Smooth muscle cell (in vitro differentiated cells): ENCODE results near the gene SYT9. TPM values are rescaled to one million over a fixed set of nuclear protein-coding genes. Genes with fewer than 3 reads are reported as not detected.

Experiments used
- DNase-seq: peaks from one replicate; lab custom pipeline; 2025; ENCODE audit not compliant: unreplicated experiment; lab: John Stamatoyannopoulos, UW
- H2AFZ ChIP-seq: fragments of 200-600 bp; sonication (generic); 2 replicates; pipeline ENCODE4 v1.6.0; 2016; ENCODE audit warnings: antibody characterized with exemption, low read depth, mild to moderate bottlenecking
- H3F3A ChIP-seq: fragments of 200-600 bp; sonication (generic); 2 replicates; pipeline ENCODE4 v1.6.0; 2017; ENCODE audit warnings: antibody characterized with exemption, low read depth
- H3K27ac ChIP-seq: fragments of 200-600 bp; sonication (generic); 2 replicates; pipeline ENCODE4 v1.5.1; 2016; ENCODE audit warnings: low read depth, mild to moderate bottlenecking
- H3K27me3 ChIP-seq: fragments of 200-600 bp; sonication (generic); 2 replicates; pipeline ENCODE4 v1.6.1; 2016; ENCODE audit warnings: low read depth, mild to moderate bottlenecking
- H3K36me3 ChIP-seq: fragments of 200-600 bp; sonication (generic); 2 replicates; pipeline ENCODE4 v1.5.1; 2016; ENCODE audit warnings: low read depth
- H3K4me1 ChIP-seq: fragments of 200-600 bp; sonication (generic); 2 replicates; pipeline ENCODE4 v1.5.1; 2016; ENCODE audit warnings: low read depth
- H3K4me2 ChIP-seq: fragments of 200-600 bp; sonication (generic); 2 replicates; pipeline ENCODE4 v1.6.0; 2016; ENCODE audit warnings: mild to moderate bottlenecking
- H3K4me3 ChIP-seq: fragments of 200-600 bp; sonication (generic); 2 replicates; pipeline ENCODE4 v1.5.1; 2016; ENCODE audit warnings: mild to moderate bottlenecking
- H3K79me2 ChIP-seq: fragments of 200-600 bp; sonication (generic); 2 replicates; pipeline ENCODE4 v1.6.0; 2016; ENCODE audit warnings: low read depth, mild to moderate bottlenecking
- H3K9ac ChIP-seq: fragments of 200-600 bp; sonication (generic); 2 replicates; pipeline ENCODE4 v1.6.0; 2016; ENCODE audit warnings: low read depth
- H3K9me3 ChIP-seq: fragments of 200-600 bp; sonication (generic); replicated peaks from 2 replicates; pipeline ENCODE4 v1.5.1; 2016; ENCODE audit warnings: low read depth
- H4K20me1 ChIP-seq: fragments of 200-600 bp; sonication (generic); 2 replicates; pipeline ENCODE4 v1.6.0; 2016; ENCODE audit warnings: low read depth
- WGBS: methylation state at CpG from one replicate; pipeline ENCODE4 v1.1.7; 2016; ENCODE audit warnings: low lambda C conversion rate; 5-methylcytosine and 5-hydroxymethylcytosine counted together
- polyA plus RNA-seq: library from polyadenylated mRNA; unstranded; fragments of >200 nt; fragmentation: Nextera tagmentation; extraction: Ambion mirVana; gene quantifications from 2 replicates; pipeline ENCODE4 v1.2.1, GENCODE V29; 2016
- total RNA-seq: library from RNA; depleted of rRNA; stranded (reverse); fragments of >200 nt; gene quantifications from 2 replicates; pipeline ENCODE4 v1.2.3, GENCODE V29; 2014
- TF ChIP-seq, protein P1 (sequence below): fragments of 200-600 bp; sonication (generic); IDR thresholded peaks from 2 replicates; pipeline ENCODE4 v1.5.1; 2017; ENCODE audit warnings: borderline replicate concordance, mild to moderate bottlenecking, antibody characterized with exemption; ENCODE audit not compliant: insufficient read depth, poor library complexity, severe bottlenecking

Gene SYT9
- total and polyA plus RNA-seq, 2 experiments from 2014 or later: 0.06 TPM; not detected in 1

DNA sequence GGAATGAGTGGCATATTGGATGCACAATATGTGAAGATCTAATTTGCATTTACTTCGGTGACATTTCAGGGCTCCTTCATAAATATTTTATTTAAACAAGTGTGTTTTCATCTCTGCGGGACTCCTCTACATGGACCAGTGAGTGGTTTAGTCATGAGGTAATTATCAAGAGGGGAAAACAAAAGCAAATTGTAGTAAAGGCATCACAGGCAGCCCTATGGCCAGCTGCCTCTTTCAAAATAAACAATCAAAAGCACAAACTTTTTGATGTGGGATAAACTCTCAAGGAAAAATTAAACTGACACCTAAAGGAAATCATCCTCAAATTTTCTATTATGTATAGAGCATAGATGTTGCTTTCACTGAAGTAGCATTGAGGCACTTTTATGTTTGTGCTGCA is 6.0 kb downstream of the SYT9 start:
- no peak overlapping the region for H2AFZ ChIP-seq
- H3K9me3 ChIP-seq: no peaks in the 10 kb centered on the region
- H3K36me3 ChIP-seq: no peaks in the 10 kb centered on the region
- no peak overlapping the region for H3K4me3 ChIP-seq
- peaks cover 5% of the 10 kb centered on the region for H3K4me1 ChIP-seq
- H3K79me2 ChIP-seq: no peaks in the 10 kb centered on the region
- H3F3A ChIP-seq: no peaks in the 10 kb centered on the region
- DNase-seq: no peak
- WGBS: 86% methylated on average over 2 of the region's 2 CpGs
- H3K9ac ChIP-seq: no peak overlapping the region
- peaks cover 53% of the 10 kb centered on the region for H3K27me3 ChIP-seq
- H4K20me1 ChIP-seq: no peaks in the 10 kb centered on the region
- TF ChIP-seq, protein P1, sequence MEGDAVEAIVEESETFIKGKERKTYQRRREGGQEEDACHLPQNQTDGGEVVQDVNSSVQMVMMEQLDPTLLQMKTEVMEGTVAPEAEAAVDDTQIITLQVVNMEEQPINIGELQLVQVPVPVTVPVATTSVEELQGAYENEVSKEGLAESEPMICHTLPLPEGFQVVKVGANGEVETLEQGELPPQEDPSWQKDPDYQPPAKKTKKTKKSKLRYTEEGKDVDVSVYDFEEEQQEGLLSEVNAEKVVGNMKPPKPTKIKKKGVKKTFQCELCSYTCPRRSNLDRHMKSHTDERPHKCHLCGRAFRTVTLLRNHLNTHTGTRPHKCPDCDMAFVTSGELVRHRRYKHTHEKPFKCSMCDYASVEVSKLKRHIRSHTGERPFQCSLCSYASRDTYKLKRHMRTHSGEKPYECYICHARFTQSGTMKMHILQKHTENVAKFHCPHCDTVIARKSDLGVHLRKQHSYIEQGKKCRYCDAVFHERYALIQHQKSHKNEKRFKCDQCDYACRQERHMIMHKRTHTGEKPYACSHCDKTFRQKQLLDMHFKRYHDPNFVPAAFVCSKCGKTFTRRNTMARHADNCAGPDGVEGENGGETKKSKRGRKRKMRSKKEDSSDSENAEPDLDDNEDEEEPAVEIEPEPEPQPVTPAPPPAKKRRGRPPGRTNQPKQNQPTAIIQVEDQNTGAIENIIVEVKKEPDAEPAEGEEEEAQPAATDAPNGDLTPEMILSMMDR: no peak
- H3K27ac ChIP-seq: no peak overlapping the region
- H3K4me2 ChIP-seq: no peak overlapping the region

- Histone ChIP-seq H3K27ac (no peak overlapping the region), H3K79me2 (no peaks in the 10 kb centered on the region), H3K9ac (no peak overlapping the region), H3K27me3 (peaks cover 15% of the 10 kb centered on the region), H3K4me3 (no peak overlapping the region), H2AFZ (no peak overlapping the region), H3K4me1 (no peaks in the 10 kb centered on the region), H3K36me3 (no peaks in the 10 kb centered on the region), H3K4me2 (no peak overlapping the region), H3K9me3 (no peaks in the 10 kb centered on the region), H3F3A (no peaks in the 10 kb centered on the region), H4K20me1 (no peaks in the 10 kb centered on the region)
- DNase-seq: no peak
- 90% methylated on average over 5 of the region's 5 CpGs for WGBS
- TF ChIP-seq, protein P1: no peak
Observed at GRCh38 chr11:7261578-7261977, 9.9 kb downstream of the SYT9 start.

DNA sequence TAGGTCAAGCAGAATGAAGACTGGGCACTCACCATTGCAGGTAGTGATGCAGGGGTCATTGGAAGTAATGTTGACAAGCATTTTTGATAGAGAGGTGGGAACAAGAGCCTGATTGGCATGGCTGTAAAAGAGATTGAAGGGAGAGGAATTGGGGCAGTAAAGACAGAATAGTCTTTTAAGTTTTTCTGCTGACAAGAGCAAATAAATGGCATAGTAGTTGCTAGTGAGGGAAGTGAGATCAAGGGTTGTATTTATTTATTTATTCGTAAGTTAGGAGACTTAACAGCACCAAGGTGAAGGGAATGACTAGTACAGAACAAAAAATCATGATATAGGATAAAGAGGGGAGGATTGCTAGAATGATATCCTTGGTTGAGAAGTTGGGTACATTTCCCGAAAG is 11.0 kb downstream of the SYT9 start:
- no peaks in the 10 kb centered on the region for H3K4me1 ChIP-seq
- H3K4me3 ChIP-seq: no peak overlapping the region
- H3K4me2 ChIP-seq: no peak overlapping the region
- H3F3A ChIP-seq: no peaks in the 10 kb centered on the region
- TF ChIP-seq, protein P1: no peak
- H3K9me3 ChIP-seq: no peaks in the 10 kb centered on the region
- H3K9ac ChIP-seq: no peak overlapping the region
- 77% methylated on average over 2 of the region's 2 CpGs for WGBS
- no peaks in the 10 kb centered on the region for H3K36me3 ChIP-seq
- H3K27me3 ChIP-seq: peaks cover 7% of the 10 kb centered on the region
- no peaks in the 10 kb centered on the region for H3K79me2 ChIP-seq
- H4K20me1 ChIP-seq: no peaks in the 10 kb centered on the region
- H2AFZ ChIP-seq: no peak overlapping the region
- H3K27ac ChIP-seq: no peak overlapping the region
- no peak for DNase-seq

DNA sequence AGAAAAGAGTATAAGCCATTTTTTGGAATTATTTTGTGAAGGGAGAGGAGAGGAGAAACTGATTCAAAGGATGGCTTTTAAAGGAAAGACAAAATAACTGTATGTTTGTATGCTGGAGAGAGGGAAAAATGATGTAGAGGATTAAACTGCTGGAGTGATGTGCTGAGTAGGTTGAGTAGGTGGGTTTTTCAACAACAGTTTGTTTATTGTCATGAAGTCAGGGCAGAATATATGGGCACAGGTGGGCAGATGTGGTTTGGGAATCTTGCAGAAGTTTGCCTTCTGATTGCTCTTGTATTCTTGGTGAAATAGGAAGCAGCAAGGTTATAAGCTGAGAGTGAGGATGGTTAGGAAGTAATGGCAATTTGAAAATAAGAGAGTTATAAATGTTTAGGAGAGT is 12.1 kb downstream of the SYT9 start:
- Histone ChIP-seq H3K27me3 (no peaks in the 10 kb centered on the region), H3K79me2 (no peaks in the 10 kb centered on the region), H3K4me2 (no peak overlapping the region), H3K9me3 (no peaks in the 10 kb centered on the region), H2AFZ (no peak overlapping the region), H3K4me1 (no peaks in the 10 kb centered on the region), H3F3A (no peaks in the 10 kb centered on the region), H3K36me3 (no peaks in the 10 kb centered on the region), H3K4me3 (no peak overlapping the region), H3K9ac (no peak overlapping the region), H3K27ac (no peak overlapping the region), H4K20me1 (no peaks in the 10 kb centered on the region)
- DNase-seq: no peak
- TF ChIP-seq, protein P1: no peak
